DMS53 (cell line): ENCODE results near the gene ITGB5.

Experiments
- DNase-seq: peaks from one replicate; lab custom pipeline; 2025; lab: John Stamatoyannopoulos, UW

ITGB5 gene, protein sequence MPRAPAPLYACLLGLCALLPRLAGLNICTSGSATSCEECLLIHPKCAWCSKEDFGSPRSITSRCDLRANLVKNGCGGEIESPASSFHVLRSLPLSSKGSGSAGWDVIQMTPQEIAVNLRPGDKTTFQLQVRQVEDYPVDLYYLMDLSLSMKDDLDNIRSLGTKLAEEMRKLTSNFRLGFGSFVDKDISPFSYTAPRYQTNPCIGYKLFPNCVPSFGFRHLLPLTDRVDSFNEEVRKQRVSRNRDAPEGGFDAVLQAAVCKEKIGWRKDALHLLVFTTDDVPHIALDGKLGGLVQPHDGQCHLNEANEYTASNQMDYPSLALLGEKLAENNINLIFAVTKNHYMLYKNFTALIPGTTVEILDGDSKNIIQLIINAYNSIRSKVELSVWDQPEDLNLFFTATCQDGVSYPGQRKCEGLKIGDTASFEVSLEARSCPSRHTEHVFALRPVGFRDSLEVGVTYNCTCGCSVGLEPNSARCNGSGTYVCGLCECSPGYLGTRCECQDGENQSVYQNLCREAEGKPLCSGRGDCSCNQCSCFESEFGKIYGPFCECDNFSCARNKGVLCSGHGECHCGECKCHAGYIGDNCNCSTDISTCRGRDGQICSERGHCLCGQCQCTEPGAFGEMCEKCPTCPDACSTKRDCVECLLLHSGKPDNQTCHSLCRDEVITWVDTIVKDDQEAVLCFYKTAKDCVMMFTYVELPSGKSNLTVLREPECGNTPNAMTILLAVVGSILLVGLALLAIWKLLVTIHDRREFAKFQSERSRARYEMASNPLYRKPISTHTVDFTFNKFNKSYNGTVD

DNA sequence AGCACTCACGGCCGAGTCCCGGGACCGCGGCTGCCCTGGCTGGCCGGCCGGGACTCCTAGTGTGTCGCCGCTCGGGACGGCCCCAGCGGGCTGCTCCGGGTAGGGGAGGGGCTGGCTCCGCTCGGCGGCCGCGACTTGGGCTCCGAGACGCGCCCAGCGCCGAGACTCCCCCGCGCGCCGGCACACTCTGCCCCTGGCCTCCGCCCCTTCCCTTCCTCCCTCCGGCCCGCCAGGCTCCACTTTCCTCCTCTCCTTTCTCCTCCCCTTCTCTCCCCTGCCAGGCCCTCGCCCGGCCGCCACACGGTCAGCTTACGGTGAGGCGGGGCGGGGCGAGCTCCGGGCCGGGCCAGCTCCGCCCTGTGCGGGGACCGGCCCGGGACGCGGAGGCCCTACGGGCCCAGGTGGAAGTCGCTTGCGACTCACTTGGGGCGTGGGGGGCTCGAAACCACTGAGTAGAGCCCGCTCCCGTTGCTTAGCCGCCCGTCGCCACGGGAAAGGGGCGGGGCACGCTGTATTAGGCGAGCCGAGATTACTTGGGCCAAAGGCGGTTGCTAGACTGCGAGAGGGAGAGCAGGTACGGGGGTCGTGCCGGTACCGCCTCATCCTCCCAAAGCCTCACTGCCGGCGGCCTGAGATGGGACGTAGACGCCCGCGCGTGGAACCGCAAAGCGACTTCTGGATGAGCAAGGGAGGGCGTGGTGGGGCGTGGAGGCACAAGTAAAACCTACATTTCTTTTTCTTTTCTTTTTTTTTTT is at the start of gene ITGB5:
Gene ITGB5 (minus strand): TSS at position 189 of the 755 bp plus-strand sequence. CDS start 365 bp downstream, outside the sequence.
- peak; percentile 82 for DNase-seq

DNA sequence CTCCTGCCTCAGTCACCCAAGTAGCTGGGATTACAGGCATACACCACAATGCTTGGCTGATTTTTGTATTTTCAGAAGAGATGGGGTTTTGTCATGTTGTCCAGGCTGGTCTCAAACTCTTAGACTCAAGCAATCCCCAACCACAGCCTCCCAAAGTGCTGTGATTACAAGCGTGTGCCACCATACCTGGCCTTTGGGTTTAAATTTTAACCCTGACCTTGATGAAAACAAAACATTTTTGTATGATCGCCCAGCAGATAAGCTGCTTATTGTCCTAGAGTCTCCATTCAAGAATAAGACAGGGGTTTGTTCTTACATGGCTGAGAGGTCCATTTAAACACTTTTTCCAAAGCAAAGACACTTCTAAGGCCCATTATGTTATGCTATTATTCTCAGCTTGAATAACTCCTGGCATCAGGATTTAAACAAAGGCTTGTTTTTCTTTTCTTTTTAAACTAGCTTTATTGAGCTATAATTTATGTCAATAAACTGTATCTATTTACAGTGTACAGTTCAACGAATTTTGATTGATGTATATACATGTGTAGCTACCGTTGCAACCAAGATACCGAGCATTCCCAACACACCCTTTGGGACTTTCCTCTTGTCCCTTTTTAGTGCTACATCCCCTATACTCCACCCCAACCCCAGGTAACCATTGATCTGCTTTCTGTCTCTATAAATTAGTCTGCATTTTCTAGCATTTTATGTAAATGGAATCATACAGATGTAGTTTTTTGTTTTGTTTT is 48.8 kb upstream of the ITGB5 start:
- peak; percentile 31 for DNase-seq

- DNase-seq = no peak
These were observed 48.1 kb upstream of the ITGB5 start for GRCh38 chr3:124935264-124935663.

DNA sequence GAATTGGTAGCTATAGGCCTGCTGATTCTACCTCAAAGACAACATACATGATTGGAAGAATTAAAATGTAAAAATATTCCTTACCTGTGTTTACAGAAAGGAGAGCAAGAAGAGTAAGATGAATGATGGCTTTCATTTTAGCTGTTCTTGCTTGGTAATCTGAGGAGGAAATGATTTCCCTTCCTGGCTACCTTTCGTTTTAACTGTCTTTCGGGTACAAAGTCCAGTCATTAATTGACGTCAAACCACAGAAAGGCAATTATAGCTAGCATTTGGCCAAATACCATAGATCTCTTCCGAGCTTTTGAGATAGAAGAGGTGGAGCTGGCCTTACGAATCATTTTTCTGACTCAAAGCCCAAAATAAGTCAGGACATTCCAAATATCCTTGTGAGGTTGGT is 47.4 kb upstream of the ITGB5 start, which contains the start of gene MUC13:
Gene MUC13 (minus strand): TSS at position 175 of the 400 bp plus-strand sequence. CDS start 39 bp downstream, at position 136.
- DNase-seq = peak; percentile 82

DNA sequence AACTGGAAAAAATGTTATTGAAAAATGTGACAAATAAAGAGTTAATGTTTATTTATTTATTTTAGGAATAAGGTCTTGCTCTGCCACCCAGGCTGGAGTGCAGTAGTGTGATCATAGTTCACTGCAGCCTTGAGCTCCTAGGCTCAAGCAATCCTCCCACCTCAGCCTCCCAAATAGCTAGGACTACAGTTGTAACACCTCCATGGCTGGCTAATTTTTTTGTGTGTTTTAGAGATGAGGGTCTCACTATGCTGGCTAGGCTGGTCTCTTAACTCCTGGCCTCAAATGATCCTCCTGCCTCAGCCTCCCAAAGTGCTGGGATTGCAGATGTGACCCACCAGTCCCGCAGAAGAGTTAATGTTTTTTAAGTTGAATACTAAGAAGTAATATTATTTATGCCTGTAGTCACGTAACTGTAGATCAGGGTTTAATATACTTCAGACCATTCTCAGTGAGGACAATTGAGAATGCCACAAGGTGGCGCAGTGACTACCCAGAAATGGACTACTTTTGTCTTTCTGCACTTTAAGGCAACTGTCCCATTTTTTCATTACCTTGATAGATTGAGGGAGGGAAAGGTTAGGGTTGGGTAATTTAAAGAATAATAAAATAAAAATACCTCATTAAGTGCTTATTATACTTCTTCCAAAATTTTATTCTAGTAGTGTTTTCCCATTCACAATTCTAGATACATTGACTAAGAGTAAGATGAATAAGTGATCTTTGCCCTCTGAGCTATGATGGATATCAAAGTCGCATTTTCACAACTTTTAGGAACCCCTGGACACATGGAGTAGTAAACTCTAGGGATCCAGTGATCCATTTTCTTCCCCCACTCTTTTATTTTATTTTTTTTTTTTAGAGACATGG is 41.4 kb upstream of the ITGB5 start:
- DNase-seq = peak; percentile 75

DNA sequence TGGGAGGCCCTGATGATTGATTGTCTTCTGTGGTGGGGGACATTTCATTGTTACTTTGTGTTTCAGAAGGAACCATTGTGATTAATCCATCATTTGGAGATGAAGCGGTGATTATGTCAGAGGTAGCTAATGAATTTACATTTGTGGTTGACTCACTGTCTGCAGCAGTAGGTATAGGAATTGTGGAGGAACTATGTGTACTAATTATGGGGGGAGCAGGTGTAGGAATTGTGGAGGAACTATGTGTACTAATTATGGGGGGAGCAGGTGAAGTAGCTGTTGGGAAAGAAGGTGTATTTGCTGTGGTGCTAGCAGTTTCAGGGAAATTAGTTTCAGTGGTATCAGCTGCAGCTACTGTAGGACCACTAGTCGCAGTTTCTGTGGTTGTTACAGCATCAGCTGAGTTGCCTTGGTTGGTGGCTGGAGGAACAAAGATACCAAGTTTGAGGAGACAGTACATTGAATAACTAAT is 40.4 kb upstream of the ITGB5 start:
- DNase-seq = no peak

DNA sequence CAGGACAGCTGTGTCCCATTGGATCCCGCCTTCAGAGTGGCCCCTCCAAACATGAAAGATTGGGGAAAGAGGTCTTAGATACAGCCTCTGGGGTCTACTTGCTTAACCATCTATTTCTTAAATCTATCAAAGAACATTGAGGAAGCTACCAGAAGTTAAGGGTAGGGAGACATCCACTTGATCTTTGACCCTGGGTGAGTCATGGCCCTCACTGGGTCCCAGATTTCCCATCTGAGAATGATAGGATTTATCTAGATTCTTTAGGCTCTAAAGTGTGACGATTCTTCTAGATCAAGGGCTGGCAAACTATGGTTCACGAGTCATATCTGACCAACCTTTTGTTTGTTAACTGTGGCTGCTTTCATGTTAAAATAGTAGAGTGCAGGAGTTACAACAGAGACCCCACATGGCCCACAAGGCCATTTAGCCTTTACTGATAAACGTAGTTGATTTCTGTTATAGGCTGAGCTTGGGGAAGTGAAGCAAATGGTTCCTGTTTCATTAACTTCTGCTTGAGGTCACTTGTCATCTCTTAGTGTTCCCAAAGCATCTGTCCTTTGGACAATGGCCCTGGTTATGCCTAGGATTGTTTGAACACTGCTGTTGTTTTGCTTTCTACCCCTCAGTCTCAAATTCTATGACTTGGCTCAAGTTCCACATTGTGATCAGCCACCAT is 39.4 kb upstream of the ITGB5 start:
- DNase-seq = peak; percentile 32

- no peak for DNase-seq
These were observed 37.6 kb upstream of the ITGB5 start for GRCh38 chr3:124924741-124925140.

DNA sequence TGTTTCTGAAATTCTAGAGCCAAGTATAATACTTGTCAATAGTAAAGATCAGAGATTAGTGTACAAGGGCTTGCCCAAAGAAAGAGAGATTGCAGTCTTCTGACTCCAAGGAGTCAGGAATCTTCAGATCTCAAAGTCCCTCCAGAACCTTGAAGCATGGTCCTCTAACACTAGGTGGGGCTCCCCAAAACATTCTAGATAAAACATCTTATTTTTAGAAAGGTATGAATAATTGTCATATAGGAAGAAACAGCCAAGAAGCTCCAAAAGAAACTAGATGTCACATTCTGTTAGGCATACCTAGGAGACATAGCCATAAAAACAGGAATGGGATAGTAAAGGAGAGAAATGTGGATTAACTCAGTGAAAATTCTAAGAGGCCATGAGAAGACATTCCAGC is 36.7 kb upstream of the ITGB5 start:
- no peak for DNase-seq

DNA sequence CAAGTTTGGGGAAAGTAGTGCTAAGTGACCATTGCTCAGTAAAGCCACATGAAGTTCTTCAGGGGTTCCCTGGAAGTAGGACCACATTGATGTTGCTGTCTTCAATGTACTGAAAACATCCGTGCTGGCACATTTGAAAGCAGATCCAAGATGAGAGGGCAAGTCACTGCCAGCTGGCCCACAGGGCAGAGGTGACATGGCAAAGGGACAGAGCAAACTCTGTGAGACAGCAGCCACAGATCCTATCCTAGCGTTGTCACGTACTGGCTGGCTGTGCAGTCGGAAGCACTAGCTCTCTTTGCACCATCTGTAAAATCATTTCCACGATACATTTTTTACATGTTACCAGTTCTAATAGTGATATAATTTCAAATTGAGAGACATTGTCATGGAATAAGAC is 33.6 kb upstream of the ITGB5 start:
- no peak for DNase-seq

- DNase-seq = no peak
These were observed 32.6 kb upstream of the ITGB5 start for GRCh38 chr3:124919756-124920155.

GRCh38 chr3:124918524-124918923 is 31.4 kb upstream of the ITGB5 start:
- no peak for DNase-seq

DNA sequence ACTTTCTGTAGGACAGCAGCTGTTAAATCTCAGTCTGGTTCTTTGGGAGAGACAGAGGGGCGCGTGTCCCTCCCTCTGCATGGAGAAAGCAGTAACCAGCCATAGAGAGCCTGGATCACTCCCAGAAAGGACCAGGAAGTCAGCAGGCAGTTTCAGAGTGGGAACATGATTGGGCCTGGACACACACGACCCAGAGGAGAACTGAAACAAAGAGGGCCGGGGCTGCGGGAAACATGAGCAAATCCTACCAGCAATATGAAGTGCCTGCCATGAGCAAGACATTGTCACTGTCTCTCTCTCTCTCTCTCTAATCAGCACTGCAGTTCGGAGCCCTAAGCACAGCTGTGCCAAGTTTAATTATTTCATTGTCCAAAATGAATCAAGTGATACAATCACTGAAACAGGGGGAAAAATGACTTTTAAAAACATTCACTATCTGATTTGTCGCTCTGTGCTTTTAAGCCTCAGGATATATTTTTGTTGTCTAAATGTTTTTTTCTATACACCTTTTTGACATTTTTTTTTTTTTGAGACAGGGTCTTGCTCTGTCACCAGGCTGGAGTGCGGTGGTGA is 29.8 kb upstream of the ITGB5 start:
- DNase-seq = no peak

DNA sequence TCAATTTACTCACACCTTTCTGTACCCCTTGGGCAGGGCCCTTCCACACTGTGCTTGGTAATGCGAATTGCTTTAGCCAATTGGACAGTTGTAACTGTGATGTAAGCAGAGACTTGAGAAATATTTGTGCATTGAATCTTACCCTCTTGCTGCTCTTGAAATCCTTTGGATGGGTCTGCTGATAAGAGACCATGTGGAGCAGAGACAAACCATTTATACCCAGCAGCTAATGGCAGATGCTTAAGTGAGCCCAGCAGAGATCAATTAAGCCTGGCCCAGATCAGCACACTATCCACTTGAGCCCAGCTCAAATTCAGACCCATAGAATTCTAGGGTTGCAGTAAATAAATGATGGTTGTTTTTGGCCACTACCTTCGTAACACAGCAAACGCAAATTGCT is 28.1 kb upstream of the ITGB5 start:
- DNase-seq = no peak

DNA sequence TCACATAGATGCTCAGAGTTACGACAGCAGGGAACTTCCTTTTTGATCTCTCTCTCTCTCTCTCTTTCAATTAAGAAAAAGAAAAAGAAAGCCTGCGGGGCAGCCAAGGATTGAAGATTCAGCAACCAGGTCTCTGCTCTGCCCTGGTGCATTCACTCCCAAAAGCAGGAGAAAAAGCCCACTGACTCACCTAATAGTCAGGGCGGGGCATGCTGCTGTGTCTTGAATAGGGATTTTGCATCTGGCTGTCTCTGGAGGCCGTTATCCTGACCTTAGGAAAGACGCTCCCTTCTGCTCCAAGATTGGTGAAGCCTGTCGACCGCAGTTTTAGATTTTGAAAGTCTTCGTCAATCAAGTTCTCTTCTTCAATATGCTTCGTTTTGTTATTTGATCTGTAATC is 20.8 kb upstream of the ITGB5 start:
- DNase-seq = no peak

GRCh38 chr3:124904835-124905492 is 17.8 kb upstream of the ITGB5 start:
- DNase-seq = no peak

- DNase-seq = no peak
These were observed 17.0 kb upstream of the ITGB5 start for GRCh38 chr3:124903896-124904834.
